GM18951 (cell line): ENCODE measurements around the gene MOB4.
"Not testable (repeated sequence)": the region's sequence is repeated elsewhere in the genome, so short reads cannot be mapped to it uniquely, and the experiment has no call there.

Experiments
- POLR2A ChIP-seq: IDR thresholded peaks from 4 replicates; pipeline ENCODE4 v1.6.1; 2011; ENCODE audit warnings: mild to moderate bottlenecking; ENCODE audit not compliant: insufficient read length, insufficient read depth; ENCODE audit errors: extremely low read depth
- in situ Hi-C: fragments of 300-500 bp; cut with MboI; formaldehyde crosslinking; loops from one replicate; pipeline ENCODE4 v1.12.0; 2022; ENCODE audit warnings: low sequenced_read_pairs, mixed read lengths, inconsistent platforms; ENCODE audit not compliant: unreplicated experiment

MOB4 gene

DNA sequence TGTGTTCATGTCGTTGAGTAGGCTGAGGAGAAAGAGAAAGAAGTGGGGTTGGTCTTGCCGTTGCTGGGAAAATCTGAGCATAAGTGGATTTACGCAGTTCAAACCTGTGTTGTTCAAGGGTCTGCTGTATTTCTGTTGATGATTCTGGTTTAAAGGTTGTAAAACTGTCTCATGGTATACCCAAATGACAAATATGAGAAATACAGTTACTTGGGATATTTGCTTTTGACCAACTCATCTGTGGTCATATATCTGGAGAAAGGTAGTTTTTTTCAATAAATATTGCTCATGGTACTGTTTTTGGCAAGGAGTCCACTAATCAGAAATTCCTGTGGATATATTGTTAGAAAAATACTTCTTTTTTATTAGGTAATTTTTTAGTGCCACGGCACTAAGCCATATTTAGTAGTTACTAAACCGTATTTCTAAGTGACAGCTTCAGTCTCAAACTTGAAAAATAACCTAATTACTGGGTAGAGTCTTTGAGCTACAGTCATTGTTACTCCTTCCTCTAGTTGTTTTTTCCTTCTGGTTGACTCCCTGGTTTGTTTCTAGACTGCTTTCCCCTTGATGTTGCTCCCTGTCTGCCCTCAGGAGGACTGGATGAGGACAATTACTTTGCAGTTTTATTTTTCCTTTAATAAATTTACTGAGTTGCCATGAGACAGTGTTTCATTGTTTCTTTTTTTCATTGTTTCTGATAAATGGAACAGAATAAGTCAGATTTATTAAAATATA is 31.5 kb downstream of the MOB4 start:
- in situ Hi-C loops, result no loop called here
- TF ChIP-seq POLR2A, result no peak

DNA sequence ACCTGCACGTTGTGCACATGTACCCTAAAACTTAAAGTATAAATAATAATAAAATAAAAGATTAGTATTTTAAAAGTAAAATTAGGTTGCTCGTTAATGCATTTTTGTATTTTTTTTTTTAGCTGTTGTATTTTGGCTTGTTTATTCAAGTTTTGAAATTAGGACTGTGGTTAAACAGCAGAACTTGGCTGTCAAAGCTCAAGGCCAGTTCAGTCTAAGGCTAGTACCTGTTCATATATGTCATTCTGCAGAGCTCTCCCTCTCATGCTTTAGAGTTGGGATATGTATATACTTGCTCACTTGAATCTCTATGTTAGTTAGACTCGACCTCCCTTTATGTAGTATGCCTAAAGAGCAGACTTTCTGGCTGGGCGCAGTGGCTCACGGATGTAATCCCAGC is 32.7 kb downstream of the MOB4 start:
- in situ Hi-C loops, result no loop called here
- TF ChIP-seq POLR2A, result no peak

DNA sequence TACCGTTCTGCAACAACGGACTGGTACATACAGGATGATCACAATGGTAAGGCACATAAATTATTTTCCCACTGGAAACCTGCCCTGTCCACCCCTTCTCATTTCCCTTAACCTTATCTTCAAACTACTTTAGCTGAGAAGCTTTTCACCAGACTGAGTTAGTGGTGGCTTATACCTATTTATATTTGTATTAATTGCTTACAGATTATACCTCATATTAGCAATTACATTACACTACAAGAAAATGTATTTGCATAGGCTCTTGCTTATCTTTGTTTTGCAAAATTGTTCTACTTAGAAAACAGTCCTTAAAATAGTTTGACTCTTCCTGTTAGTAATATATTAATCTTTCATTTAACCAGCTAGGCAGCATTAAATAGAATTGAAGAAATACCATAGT is 35.4 kb downstream of the MOB4 start:
- in situ Hi-C loops, result not testable (repeated sequence)

DNA sequence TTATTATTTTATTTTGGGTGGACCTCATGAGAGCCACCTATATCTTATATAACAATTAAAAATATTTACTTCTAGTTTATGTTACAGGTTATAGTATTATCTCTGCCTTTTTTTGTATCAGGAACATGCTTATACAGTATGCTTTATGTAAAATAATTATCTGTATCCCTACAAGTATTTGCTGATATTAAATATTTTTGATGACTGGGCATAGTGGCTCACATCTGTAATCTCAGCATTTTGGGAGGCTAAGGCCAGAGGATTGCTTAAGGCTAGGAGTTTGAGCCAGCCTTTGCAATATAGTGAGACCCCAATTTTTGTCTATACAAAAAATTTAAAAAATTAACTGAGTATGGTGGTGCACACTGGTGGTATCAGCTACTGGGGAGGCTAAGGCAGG is 39.6 kb downstream of the MOB4 start:
- no peak for TF ChIP-seq POLR2A
- in situ Hi-C loops, result no loop called here

DNA sequence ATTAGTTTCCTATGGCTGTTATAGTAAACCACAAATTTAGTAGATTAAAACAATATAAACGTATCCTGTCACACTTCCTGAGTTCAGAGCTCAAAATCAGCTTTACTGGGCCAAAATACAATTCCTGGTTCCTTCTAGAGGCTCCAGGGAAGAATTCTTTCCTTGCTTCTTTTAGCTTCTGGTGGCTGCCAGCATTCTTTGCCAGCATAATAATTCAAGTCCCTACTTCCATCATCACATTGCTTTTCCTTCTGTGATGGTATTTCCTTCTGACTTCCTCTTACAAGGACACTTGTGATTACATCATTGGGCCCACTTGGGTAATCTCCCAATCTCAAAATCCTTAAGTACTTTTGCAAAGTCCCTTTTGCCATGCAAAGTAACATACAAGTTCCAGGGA is 40.6 kb downstream of the MOB4 start:
- no peak for TF ChIP-seq POLR2A

DNA sequence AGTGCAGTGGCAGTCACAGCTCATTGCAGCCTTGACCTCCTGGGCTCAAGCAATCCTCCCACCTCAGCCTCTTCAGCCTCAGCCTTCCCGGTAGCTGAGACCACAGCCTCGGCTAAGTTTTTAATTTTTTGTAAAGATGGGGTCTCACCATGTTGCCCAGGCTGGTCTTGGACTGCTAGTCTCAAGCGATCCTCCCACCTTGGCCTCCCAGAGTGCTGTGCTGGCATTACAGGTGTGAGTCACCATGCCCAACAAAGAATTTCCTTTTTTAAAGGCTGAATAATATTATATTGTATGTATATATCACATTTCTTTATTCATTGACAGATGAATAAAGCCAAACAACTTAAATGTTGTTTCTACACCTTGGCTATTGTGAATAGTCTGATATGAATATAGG is 42.5 kb downstream of the MOB4 start:
- in situ Hi-C loops, result no loop called here
- no peak for TF ChIP-seq POLR2A

More for the DNA sequence above, 40.6 kb downstream of the MOB4 start:
- in situ Hi-C loops, result no loop called here

DNA sequence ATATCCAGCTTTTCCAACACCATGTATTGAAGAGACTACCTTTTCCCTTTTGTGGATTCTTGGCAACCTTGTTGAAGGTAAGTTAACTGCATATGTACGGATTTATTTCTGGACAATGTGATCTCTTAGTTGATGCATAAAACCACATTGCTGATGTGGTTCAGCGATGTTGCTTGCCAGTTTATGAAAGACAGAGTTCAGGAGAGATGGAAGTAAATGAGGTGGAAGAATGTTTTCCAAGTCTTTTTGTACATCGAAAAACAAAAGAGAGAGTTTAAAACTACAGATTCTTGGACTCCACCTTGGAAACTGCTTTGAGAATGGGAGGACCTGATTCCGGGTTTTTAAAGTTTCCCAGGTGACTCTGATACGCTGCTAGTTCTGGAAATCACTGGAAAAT is 43.8 kb downstream of the MOB4 start:
- in situ Hi-C loops, result no loop called here

DNA sequence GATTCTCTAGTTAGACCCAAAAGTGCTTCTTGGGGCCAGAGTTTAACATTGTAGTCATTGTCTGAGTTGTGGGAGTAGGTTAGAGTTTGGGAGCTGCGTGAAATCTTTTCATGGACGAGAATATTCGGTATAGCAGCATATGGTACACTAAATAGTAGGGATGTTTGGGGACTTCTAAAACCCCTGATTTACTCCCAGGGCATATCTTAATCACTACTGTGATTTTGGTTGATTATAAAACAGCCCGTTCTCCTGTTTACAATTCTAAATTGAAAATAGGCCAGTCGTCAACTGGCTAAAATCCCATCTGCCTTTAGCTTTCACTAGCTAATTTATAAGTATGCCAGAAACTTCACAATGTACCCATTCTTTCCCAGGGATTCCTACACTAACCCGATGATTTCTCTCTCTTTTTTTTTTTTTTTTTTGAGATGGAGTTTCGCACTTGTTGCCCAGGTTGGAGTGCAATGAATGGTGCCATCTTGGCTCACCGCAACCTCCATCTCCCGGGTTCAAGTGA is 44.3 kb downstream of the MOB4 start:
- in situ Hi-C loops, result no loop called here
- TF ChIP-seq POLR2A, result no peak

More for the DNA sequence above, 43.8 kb downstream of the MOB4 start:
- TF ChIP-seq POLR2A, result no peak

DNA sequence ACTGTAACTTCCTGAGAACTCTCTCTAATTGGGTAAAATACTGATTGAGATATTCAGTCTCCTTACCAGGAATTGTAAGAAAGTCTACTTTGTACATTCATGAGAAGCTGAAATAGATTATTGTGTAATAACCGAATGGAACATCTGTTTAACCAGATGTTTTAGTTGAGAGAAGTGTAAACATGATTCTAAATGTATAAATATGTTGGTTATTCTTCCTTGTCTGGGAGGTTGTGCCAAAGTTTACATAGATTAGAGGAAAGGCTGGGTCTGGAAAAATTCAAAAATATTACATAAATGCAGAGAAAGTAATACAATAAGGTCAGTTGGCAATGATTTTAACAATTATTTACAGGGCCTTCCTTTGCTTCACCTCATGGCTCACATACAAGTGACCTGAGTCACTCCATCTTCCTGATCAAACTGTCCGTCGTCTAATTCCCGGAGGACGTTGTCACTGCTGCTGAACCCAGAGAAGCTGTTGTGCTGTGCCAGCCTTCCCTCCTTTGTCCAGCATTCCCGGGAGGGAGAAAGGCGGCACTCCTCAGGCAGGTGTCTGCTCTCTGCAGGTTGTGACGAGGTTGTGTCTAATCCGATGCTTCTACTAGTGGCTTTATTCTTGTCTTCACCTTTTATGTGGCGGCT is 55.9 kb downstream of the MOB4 start:
- in situ Hi-C loops, result no loop called here
- TF ChIP-seq POLR2A, result no peak

DNA sequence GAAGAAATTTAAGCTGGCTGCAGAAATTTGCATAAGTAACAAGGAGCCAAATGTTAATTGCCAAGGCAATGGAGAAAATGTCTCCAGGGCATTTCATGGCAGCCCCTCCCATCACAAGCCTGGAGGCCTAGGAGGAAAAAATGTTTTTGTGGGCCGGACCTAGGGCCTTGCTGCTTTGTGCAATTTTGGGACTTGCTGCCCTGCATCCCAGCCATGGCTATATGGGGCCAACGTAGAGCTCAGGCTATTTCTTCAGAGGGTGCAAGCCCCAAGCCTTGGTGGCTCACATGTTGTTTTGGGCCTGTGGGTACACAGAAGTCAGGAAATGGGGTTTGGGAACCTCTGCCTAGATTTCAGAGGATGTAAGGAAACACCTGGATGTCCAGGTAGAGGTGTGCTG is 57.7 kb downstream of the MOB4 start:
- no peak for TF ChIP-seq POLR2A
- in situ Hi-C loops, result no loop called here

DNA sequence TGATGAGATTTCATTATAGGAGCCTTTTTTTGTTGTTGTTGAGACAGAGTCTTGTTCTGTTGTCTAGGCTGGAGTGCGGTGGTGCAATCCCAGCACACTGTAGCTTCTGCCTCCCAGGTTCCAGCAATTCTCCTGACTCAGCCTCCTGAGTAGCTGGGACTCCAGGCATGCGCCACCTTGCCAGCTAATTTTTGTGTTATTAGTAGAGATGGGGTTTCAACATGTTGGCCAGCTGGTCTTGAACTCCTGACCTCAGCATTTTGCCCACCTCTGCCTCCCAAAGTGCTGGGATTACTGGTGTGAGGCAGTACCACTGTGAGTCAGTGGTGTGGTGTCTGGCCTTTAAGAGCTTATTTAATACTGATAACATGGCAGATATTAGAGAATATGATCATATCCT is 60.1 kb downstream of the MOB4 start:
- in situ Hi-C loops, result no loop called here
- no peak for TF ChIP-seq POLR2A

DNA sequence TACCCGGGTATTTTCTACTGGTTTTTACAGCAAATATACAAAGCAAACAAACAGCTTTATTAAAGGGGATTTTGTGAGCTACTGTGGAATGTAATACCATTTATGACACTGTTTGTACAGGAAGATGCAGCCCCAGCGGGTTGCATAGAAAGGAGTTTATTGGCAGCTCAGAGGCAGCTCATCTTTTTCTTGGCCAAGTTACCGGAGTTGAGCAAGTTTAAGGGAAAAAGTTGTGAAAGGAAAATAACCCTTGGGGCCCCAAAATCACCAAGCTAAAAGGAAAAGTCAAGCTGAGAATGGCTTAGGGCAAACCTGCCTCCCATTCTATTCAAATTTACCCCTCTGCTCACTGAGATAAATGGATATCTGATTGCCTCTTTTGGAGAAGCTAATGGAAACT is 60.8 kb downstream of the MOB4 start:
- in situ Hi-C loops, result no loop called here
- TF ChIP-seq POLR2A, result no peak

DNA sequence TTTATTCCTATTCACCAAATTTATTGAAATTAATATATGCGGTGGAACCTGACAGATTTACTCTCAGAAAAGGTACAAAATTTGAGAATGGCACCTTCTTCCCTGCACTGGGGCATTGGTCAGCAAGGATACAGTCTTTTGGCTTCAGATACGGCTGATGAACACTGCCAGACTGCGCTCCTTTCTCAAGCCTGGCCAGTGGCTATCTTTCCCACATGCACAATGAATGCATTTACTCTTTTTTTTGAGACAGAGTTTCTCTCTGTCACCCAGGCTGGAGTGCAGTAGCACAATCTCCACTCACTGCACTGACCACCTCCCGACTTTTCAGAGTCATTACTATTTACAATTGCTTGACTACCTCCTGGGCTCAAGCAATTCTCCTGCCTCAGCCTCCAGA is 61.6 kb downstream of the MOB4 start:
- no peak for TF ChIP-seq POLR2A
- in situ Hi-C loops, result no loop called here

DNA sequence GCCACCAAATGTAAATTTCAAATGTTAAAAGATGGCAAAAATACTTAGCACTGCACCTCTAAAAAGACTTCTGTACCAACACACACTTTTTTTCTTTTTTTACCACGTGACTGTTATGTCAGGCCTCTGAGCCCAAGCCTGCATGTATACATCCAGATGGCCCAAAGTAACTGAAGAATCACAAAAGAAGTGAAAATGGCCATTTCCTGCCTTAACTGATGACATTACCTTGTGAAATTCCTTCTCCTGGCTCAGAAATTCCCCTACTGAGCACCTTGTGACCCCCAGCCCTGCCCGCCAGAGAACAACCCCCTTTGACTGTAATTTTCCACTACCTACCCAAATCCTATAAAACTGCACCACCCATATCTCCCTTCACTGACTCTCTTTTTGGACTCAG is 62.4 kb downstream of the MOB4 start:
- in situ Hi-C loops, result not testable (repeated sequence)

DNA sequence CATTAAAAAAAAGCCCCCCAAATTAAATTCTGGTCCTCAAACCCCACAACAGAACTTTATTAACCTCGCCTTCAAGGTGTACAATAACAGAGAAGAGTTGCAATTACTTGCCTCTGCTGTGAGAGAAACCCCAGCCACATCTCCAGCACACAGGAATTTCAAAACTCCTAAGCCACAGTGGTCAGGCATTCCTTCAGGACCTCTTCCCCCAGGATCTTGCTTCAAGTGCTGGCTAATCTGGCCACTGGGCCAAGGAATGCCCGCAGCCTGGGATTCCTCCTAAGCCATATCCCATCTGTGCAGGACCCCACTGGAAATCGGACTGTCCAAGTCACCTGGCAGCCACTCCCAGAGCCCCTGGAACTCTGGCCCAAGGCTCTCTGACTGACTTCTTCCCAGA is 64.3 kb downstream of the MOB4 start:
- in situ Hi-C loops, result not testable (repeated sequence)

DNA sequence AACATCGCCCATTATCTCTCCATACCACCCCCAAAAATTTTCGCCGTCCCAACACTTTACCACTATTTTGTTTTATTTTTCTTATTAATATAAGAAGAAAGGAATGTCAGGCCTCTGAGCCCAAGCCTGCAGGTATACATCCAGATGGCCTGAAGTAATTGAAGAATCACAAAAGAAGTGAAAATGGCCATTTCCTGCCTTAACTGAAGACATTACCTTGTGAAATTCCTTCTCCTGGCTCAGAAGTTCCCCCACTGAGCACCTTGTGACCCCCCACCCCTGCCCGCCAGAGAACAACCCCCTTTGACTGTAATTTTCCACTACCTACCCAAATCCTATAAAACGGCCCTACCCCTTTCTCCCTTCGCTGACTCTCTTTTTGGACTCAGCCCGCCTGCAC is 71.4 kb downstream of the MOB4 start:
- in situ Hi-C loops, result not testable (repeated sequence)
